Liver (tissue), 9 donors: ENCODE measurements around the gene FBXL4. TPM values are rescaled to one million over a fixed set of nuclear protein-coding genes. Genes with fewer than 3 reads are reported as not detected.

ENCODE experiments used
- DNase-seq: peaks from one replicate; pipeline ENCODE4 v3.0.0-alpha.2; 2017; ENCODE audit warnings: low spot score
- H3K27ac ChIP-seq, 2 donors: one replicate each; pipeline ENCODE4 v1.7.0; 2013; ENCODE audit warnings: inconsistent platforms in 2 of 2, low read length in 2 of 2, control low read depth in 1 of 2, low read depth in 1 of 2, mild to moderate bottlenecking in 1 of 2
- H3K27me3 ChIP-seq, 4 donors: one replicate each; pipeline versions ENCODE4 v1.6.1 to v1.7.0; 2013; ENCODE audit warnings: low read length in 3 of 4, inconsistent platforms in 1 of 4, mild to moderate bottlenecking in 1 of 4, moderate library complexity in 1 of 4; ENCODE audit not compliant: control insufficient read depth in 4 of 4, insufficient read depth in 4 of 4
- H3K36me3 ChIP-seq, 4 donors: one replicate each; pipeline versions ENCODE4 v1.6.1 to v1.7.0; 2013; ENCODE audit warnings: low read length in 3 of 4, mild to moderate bottlenecking in 3 of 4, low read depth in 1 of 4, moderate library complexity in 1 of 4; ENCODE audit not compliant: control insufficient read depth in 4 of 4, insufficient read depth in 3 of 4
- H3K4me1 ChIP-seq, 4 donors: one replicate each; pipeline versions ENCODE4 v1.6.1 to v1.7.0; 2013; ENCODE audit warnings: low read length in 3 of 4, mild to moderate bottlenecking in 3 of 4, moderate library complexity in 1 of 4; ENCODE audit not compliant: control insufficient read depth in 4 of 4, insufficient read depth in 4 of 4
- H3K4me3 ChIP-seq, 3 donors: one replicate each; pipeline versions ENCODE4 v1.6.1 to v1.7.0; 2013; ENCODE audit warnings: low read length in 3 of 3, control low read depth in 1 of 3, low read depth in 1 of 3, mild to moderate bottlenecking in 1 of 3
- H3K9ac ChIP-seq, 2 donors: one replicate each; pipeline ENCODE4 v1.7.0; 2013; ENCODE audit warnings: low read length in 2 of 2, mild to moderate bottlenecking in 2 of 2, moderate library complexity in 2 of 2, control low read depth in 1 of 2, low read depth in 1 of 2
- H3K9me3 ChIP-seq, 4 donors: one replicate each; pipeline versions ENCODE4 v1.6.1 to v1.7.0; 2013; ENCODE audit warnings: low read length in 3 of 4; ENCODE audit not compliant: control insufficient read depth in 4 of 4
- ATF3 ChIP-seq: IDR thresholded peaks from 2 replicates; pipeline ENCODE4 v1.6.1; 2016; ENCODE audit warnings: antibody characterized with exemption
- CTCF ChIP-seq: fragments of 150-350 bp; IDR thresholded peaks from 2 replicates; pipeline ENCODE4 v1.5.1; 2017; ENCODE audit warnings: improper control_type of control experiment, low read depth, low read length; ENCODE audit not compliant: missing input control
- EGR1 ChIP-seq, 2 donors: IDR thresholded peaks; 2 replicates each; pipeline ENCODE4 v1.6.1; 2016 to 2018; ENCODE audit warnings: antibody characterized with exemption in 2 of 2, low read depth in 2 of 2
- FOXA1 ChIP-seq: IDR thresholded peaks from 2 replicates; pipeline ENCODE4 v1.6.1; 2016; ENCODE audit warnings: antibody characterized with exemption
- FOXA2 ChIP-seq: IDR thresholded peaks from 2 replicates; pipeline ENCODE4 v1.6.1; 2016; ENCODE audit warnings: antibody characterized with exemption
- HNF4A ChIP-seq, 2 donors: conservative IDR thresholded peaks; 2 replicates each; pipeline ENCODE4 v1.6.1; 2016; ENCODE audit warnings: antibody characterized with exemption in 2 of 2, mild to moderate bottlenecking in 2 of 2
- HNF4G ChIP-seq: IDR thresholded peaks from 2 replicates; pipeline ENCODE4 v1.6.1; 2016; ENCODE audit warnings: antibody characterized with exemption
- JUND ChIP-seq, 2 donors: IDR thresholded peaks; 2 replicates each; pipeline ENCODE4 v1.6.1; 2016; ENCODE audit warnings: antibody characterized with exemption in 2 of 2
- MAX ChIP-seq: IDR thresholded peaks from 2 replicates; pipeline ENCODE4 v1.6.1; 2016; ENCODE audit warnings: antibody characterized with exemption
- NR2F2 ChIP-seq: IDR thresholded peaks from 2 replicates; pipeline ENCODE4 v1.6.1; 2016; ENCODE audit warnings: antibody characterized with exemption
- RAD21 ChIP-seq, 2 donors: IDR thresholded peaks; 2 replicates each; pipeline ENCODE4 v1.6.1; 2016; ENCODE audit warnings: antibody characterized with exemption in 2 of 2, mild to moderate bottlenecking in 2 of 2
- REST ChIP-seq: IDR thresholded peaks from 2 replicates; pipeline ENCODE4 v1.6.1; 2016; ENCODE audit warnings: antibody characterized with exemption, mild to moderate bottlenecking
- RXRA ChIP-seq, 2 donors: IDR thresholded peaks; 2 replicates each; pipeline ENCODE4 v1.6.1; 2017 to 2018; ENCODE audit warnings: antibody characterized with exemption in 2 of 2, mild to moderate bottlenecking in 1 of 2
- SP1 ChIP-seq: IDR thresholded peaks from 2 replicates; pipeline ENCODE4 v1.6.1; 2018; ENCODE audit warnings: antibody characterized with exemption, mild to moderate bottlenecking
- TAF1 ChIP-seq: conservative IDR thresholded peaks from 2 replicates; pipeline ENCODE4 v1.6.1; 2016; ENCODE audit warnings: antibody characterized with exemption, mild to moderate bottlenecking
- YY1 ChIP-seq: IDR thresholded peaks from 2 replicates; pipeline ENCODE4 v1.6.1; 2016; ENCODE audit warnings: antibody characterized with exemption, mild to moderate bottlenecking
- WGBS: extraction: QIAGEN DNeasy Blood & Tissue Kit; methylation state at CpG from one replicate; pipeline ENCODE4 v1.1.7; 2013; 5-methylcytosine and 5-hydroxymethylcytosine counted together
- polyA plus RNA-seq, 2 donors: library from polyadenylated mRNA; stranded (reverse) in 1 of 2; unstranded in 1 of 2; fragments of 200-250 nt in 1 of 2; fragments of >200 nt in 1 of 2; fragmentation: Nextera tagmentation in 1 of 2; extraction: Ambion mirVana in 1 of 2; gene quantifications; one replicate each; pipeline versions ENCODE4 v1.2.1 to v1.2.3, GENCODE V29; 2013 to 2015
- total RNA-seq, 2 donors: library from RNA; depleted of rRNA; stranded (reverse); fragments of >200 nt; gene quantifications; one replicate each; pipeline ENCODE4 v1.2.3, GENCODE V29; 2014
- donor health status: healthy.
- donor health status: healthy.
- donor health status: healthy.
- donor health status: healthy.
- donor health status: healthy.

Gene FBXL4
- total and polyA plus RNA-seq, 4 donors: 4.1 to 18.8 (median 14.0) TPM

- Histone ChIP-seq H3K4me3 (no peak overlapping the region), H3K36me3 (peaks cover 4 to 29% (median 19%) of the 10 kb centered on the region in 4 donors), H3K27ac (no peak overlapping the region), H3K4me1 (no peaks in the 10 kb centered on the region), H3K9ac (no peak overlapping the region), H3K27me3 (no peaks in the 10 kb centered on the region), H3K9me3 (no peaks in the 10 kb centered on the region)
- no peak for TF ChIP-seq YY1
- TF ChIP-seq REST: no peak
- TF ChIP-seq JUND (IDR thresholded peaks at IDR 0.05): no peak
- TF ChIP-seq FOXA1: no peak
- TF ChIP-seq NR2F2: no peak
- no peak for TF ChIP-seq EGR1 (IDR thresholded peaks at IDR 0.05; ENCODE audit: low read depth in 2 of 2)
- no peak for TF ChIP-seq TAF1
- TF ChIP-seq SP1: no peak
- TF ChIP-seq RAD21 (IDR thresholded peaks at IDR 0.05): no peak
- TF ChIP-seq ATF3: no peak
- DNase-seq: no peak
Observed at GRCh38 chr6:98904096-98904495, 43.6 kb downstream of the FBXL4 start.

GRCh38 chr6:98900706-98901105 lies 47.0 kb downstream of the FBXL4 start:
- Histone ChIP-seq H3K36me3 (peaks cover 3 to 36% (median 28%) of the 10 kb centered on the region in 4 donors), H3K27me3 (no peaks in the 10 kb centered on the region), H3K4me3 (no peak overlapping the region), H3K4me1 (peaks cover 0 to 2% (median 0%) of the 10 kb centered on the region in 4 donors), H3K9me3 (peaks cover 0 to 6% (median 0%) of the 10 kb centered on the region in 4 donors), H3K27ac (no peak overlapping the region), H3K9ac (no peak overlapping the region)
- 90% methylated on average over 2 of the region's 2 CpGs for WGBS
- no peak for DNase-seq
- TF ChIP-seq HNF4G: no peak
- TF ChIP-seq NR2F2: no peak
- TF ChIP-seq MAX: no peak
- TF ChIP-seq RXRA (IDR thresholded peaks at IDR 0.05): no peak

- Histone ChIP-seq H3K4me1 (peaks cover 0 to 2% (median 0%) of the 10 kb centered on the region in 4 donors), H3K36me3 (peaks cover 0 to 20% (median 14%) of the 10 kb centered on the region in 4 donors), H3K27me3 (no peaks in the 10 kb centered on the region), H3K9me3 (peaks cover 0 to 6% (median 0%) of the 10 kb centered on the region in 4 donors), H3K27ac (no peak overlapping the region), H3K9ac (no peak overlapping the region), H3K4me3 (no peak overlapping the region)
- TF ChIP-seq JUND (IDR thresholded peaks at IDR 0.05) (no peak), REST (no peak), ATF3 (no peak), SP1 (no peak), NR2F2 (no peak), RAD21 (IDR thresholded peaks at IDR 0.05) (no peak), HNF4A (conservative IDR thresholded peaks at IDR 0.05) (no peak), RXRA (IDR thresholded peaks at IDR 0.05) (no peak), FOXA2 (no peak), CTCF (no peak), HNF4G (no peak)
- 96% methylated on average over 1 of the region's 1 CpG for WGBS
- no peak for DNase-seq
Observed at GRCh38 chr6:98894810-98895209, 52.9 kb downstream of the FBXL4 start.
